NCI-H2227 (cell line): ENCODE data around the gene PDP2.

Experiments
- DNase-seq: peaks from one replicate; lab custom pipeline; 2025; ENCODE audit not compliant: unreplicated experiment; lab: John Stamatoyannopoulos, UW

The PDP2 gene

DNA sequence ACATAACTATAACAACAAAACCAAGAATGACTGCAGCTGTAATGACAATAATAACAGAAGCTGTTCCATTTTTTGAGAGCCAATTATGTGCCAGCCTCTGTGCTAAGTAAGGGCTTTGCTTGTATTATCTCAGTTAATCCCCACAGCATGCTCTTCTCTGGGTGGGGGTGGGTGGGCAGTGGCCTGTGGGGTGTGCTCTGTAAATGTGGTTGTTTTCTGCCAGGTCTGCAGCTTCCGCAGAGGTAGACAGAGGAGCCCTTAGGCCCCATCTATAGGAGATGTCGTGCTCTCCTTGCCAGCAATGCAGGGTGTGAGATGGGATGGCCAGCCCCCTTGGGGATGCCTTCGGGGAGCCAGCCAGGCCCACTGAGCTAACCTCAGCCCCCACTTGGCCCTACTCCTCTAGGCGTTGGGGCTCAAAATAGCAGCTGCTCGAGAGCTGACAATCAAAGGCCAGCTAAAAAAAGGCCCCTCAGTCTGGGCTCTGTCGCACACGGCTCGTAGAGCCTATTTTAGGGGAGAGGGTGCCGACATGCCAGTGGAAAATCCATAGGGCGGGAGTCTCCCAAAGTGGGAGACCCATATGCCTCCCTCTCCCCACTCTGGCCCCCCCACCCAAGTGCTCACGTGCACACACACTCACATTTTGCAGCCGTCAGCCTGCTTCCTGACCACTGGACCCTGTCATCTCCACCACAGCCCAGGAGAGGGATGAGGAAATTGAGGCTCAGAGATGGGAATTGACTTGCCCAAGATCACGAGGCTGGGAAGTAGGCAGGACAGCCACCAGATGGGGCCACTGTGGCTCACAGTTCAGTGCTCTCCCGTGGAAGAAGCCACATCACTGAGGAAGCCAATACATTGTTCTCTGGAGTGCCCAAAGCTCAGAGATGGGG lies 22.6 kb downstream of the PDP2 start:
- no peak for DNase-seq

DNA sequence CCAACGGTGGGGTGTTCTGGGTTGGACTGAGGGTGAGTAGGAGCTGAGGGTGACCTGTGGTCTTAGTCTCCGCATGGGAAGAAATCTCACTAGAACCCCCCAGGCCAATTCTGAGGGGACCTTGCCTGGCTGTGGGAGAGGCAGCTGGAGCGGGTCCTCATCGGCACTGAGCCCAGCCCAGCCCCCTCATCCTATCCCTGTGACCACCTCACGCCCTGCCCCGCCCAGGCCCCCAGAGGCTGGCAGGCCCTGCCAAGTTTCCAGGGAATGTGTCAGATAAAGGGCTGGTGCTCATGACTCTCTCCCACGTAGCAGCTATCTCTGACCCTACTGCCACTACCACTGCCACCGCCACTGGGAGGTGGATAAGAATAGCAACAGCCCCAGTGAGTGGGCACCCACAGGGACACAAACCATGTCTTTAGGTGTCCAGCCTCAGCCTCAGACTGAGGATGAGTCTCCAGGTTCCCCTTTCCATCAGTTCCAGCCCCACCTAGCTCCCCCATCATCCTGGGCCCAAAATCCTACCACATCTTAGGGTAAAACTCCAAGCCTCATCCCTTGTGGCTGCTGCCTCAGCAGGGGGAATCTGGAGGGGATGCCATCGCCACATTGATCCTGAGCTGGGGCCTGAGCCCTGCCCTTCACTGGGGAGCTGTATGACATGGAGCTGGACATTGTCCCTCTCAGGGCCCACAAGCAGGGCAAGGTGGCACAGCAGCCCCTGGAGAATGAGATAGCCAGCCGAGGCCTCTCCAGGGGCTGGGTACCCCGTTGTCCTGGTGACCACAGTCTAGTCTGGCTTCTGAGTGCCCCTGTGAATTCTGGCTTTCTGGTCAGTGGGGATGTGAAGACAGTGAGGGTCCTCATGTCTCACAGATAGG lies 23.5 kb downstream of the PDP2 start:
- no peak for DNase-seq

DNA sequence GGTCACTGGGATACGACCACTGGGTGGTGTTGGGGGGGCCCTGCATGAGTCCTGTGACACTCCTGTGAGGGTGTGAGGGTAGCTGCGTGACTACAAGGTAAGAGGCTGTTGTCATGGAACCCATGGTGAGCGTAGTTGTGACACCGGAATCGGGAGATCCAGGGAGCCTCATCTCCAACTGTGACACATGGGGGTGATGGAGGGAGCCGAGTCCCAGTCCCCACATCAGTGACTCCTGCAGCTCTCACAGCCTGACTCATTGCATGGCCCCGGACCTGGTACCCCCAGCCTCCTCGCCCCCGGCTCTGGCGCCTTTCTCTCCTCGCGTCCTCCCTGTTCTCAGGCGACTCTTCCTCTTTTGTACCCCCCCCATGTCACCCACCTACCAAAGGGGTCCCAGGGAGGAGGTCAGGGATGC lies 24.1 kb downstream of the PDP2 start:
- DNase-seq = no peak

DNA sequence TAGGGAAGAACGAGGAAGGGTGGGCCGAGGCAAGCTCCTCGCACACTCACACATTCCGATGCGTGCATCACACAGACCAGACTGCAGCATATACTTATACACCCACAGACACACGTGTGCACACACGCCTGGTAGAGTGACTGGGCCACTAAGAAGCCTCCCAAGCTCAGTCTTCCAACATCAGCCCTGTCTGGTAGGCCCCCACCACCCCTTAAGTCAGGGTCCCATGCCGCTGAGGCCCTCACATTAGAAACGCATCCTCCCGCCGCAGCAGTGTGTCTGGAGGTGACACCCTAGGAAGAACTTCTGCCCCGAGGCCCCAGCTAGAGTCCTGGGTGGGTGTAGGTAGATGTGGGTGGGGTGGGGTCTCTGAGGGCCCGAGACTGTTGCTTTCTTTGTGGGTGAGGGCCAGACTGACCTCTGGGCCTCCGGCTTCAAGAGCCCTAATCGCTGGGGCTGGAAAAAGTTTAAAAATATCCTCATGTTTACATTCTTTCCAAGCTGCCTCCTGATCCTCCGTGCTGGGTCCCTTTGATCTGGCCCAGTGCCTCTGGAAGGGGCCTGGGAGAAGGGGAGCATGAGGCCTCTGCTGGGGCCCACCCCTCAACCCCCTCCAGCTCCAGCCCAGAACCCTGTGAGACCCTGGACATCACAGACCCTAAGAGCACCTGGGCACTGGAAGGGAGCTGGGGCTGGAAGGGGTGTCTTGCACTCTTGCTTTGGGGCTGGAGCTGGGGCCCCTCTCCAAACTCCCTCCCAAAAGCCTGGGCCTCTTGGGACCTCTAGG lies 24.7 kb downstream of the PDP2 start:
- no peak for DNase-seq

DNA sequence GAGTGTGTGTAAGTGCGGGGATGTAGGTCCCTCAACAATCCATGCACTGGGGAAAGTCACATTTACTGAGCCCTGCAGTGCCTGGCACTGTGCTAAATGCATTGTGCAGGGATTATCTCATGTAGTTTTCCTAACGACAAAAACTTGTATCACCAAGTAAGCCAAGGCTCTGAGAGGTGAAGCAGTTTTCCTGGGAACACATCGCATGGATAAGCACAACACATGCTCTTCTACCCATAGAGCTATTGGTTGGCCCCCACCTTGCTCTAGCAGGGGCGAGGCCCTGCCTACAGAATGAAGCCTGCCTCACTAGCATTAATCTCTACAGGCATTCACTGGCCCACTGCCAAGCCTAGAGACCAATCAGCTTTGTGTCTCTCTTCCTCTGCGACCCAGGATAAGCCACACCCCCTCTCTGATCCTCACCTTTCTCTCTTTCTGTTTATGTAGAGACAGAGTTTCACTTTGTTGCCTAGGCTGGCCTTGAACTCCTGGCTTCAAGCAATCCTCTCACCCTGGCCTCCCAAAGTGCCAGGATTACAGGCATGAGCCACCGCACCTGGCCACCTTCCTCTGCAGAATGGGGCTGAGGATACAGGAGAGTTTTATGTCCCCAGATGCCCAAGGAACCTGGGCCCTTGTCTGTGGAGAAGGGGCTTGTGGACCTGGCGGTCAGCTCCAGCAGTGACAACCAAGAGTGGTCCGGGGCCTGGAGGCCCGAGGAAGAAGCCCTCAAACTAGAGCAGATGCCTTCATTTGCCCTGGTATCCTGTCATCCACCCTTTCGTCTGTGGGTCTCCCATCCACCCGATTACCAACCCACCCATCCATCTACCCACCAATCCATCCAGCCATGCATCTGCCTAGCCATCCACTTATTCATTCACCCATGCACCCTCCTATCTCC lies 25.6 kb downstream of the PDP2 start:
- DNase-seq = peak; percentile 14

DNA sequence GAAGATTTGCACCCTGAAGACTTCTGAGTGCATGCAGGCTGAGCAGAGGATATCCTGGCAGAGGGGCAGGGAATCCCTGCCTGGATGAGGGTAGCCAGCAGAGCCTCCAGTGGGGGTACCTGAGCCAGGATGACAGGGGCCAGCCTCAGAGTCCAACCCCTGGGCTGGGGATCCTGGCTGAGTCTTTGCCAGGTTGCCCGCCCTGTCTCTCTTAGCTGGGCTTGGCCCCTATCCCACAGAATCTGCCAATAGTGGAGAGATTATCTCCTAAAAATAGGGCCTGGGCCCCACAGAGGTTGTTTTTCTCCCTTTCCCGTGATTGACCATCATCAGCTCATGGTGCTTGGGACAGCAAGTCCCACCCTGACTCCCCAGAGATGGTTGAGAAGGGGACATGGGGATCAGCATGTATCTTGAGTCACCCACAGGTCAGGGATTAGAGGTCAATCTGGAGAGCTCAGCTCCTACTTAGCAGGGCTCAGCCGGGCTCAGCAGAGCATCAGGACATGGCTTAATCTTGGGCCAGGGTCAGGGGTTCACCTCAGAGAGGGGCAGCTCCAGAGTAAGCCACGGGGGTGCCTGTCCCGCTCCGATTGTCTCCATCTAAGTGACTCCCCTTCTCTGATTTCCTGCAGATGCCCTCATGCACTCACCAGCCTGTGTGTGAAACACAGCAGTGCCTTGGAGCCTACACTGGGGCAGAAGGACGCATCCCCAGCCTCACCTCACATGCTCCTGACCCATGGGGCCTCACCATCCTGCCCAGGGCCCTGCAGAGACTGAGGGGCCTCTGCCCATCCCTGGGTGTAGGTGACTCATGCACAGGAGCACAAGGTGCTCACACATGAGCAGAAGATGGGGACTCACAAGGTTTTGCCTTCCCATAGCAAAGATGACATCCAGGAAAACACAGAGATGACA lies 26.9 kb downstream of the PDP2 start:
- no peak for DNase-seq

DNA sequence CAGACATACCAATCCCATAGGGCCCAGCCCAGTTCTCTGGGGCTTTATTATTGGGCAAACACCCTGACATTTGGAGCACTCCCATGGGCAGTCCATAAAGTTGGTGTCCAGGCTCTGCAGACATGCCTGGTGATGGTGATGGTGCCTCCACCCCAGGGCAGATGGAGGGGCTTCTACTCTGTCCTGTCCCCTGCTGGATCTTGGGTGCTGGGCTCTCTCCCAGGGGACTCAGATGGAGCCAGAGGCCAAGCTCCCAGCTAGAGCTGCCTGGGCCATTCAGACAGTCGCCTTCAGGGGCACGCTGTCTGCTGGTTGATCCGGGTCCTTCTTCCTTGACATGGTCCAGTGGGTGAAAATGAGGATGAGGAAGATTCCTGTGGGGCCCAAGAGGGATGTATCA lies 27.8 kb downstream of the PDP2 start:
- no peak for DNase-seq

DNA sequence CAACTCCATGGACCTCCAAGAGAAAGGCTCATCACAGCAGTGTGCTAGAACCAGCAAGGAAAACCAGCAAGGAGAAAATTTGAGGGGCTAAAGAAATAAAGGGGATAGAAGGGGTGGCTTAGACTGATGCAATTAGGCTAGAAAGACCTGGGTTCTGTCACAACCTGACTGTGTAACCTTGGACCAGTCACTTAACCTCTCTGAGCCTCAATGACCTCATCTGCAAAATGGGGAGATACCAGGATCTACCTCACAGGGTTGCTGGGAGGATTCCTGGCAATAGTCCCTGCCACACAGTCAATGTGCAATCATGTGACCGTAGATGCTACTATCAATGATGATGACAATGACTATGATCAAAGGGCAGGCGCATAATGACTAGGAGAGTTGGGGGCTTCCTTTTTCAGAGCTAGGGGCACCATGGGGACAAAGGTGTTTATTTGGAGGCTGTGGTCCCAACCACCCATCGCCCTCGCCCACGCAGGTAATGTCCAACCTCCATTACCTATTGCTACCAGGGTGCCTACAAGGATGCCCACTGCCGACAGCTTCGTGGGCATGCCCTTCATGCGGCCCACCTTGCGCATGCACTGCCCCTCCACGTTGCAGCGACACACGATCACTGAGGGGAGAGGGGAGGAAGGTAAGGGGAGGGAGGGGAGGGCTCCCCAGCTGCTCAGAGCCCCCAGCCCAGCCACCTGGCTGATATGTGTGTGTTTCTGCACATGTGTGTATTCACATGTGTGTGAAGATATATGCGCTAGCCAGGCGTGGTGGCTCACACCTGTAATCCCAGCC lies 28.6 kb downstream of the PDP2 start:
- DNase-seq = no peak

DNA sequence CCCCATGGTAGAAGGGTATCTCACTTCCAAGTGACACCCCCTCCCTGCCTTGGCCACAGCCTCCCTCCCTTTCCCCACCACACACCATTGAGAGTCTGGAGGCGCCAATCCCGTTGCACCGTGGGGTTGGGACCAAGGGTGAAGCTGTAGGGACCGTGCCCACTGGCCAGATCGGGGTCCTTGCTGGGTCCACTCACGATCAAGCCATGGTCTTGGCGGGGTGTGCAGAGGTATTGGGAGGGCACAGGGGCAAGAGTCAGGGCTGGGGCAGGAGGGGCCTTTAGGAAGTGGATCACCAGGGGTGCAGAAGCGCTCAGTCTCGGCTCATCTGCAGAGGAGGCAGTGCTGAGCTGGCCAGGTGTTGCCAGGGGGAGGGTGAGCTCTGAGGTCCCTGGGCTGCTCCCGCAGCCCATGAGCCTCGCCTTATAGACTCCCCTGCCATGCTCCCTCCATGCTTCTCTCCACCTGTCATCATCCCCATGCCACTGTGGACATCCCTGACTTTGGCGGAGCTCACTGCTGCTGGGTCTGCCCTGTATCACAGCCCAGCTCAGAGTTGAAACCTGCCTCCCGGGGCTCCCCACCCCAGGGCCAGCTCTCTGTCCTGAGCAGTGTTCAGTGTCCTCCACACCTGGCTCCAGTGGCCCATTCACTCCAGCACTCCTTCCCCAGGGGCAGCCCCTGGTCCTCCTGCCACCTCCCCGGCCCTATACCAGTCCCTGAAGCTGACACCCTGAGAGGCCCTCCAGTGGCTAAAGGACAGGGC lies 30.0 kb downstream of the PDP2 start:
- DNase-seq = no peak

DNA sequence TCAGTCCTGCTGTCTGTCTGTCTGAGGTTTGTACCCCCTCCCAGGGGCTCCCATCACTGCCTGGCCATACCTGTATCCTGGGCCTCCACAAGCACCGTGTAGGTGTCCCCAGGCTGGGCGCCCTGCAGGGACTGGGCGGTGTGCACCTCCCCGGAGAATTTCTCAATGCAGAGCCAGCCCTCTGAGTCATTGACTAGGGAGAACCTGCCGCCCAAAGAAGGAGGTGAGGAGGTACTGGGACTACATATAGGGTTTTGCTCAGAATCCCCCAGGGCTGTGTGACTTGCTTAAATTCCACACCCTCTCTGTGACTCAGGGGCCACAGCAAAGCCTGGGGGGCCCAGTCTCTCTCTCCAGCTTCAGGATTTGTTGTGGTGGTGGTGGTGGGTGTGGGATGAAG lies 30.8 kb downstream of the PDP2 start:
- DNase-seq = no peak

DNA sequence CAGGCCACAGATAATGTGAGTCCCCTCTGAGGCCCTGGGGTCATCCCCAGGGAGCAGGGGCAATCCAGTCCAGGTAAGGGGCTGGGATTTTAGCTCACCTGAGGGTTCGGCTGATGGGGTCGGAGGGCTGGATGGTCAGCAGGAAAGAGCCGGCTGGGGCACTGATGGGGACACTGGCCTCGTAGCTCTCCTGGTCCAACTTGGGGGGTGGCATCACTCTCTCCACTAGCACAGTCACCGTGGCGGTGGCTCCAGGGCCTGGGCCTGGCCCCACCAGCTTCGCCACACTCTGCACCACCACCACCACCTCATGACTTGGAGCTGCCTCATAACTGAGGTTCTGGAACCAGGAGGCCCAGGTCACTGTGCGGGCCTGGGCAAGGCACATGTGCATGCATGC lies 31.5 kb downstream of the PDP2 start:
- no peak for DNase-seq

DNA sequence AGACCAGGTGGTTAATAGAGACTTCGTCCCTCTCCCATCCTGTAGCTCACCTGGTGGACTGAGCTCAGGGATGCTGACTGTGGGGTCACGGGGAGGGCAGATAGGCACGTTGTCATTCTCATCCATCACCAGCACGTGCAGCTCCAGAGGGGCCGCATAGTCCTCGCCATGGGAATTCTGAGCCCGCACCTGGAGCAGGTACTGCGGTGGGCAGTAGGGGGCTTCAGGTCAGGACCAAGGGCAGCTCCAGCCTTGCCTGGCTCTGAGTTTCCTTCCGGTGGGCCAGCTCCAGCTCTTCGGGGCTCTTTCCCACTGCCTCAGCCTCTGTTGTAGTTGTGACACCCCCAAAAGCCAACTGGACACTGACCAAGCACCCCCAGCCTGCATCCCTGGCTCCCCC lies 32.8 kb downstream of the PDP2 start:
- no peak for DNase-seq

DNA sequence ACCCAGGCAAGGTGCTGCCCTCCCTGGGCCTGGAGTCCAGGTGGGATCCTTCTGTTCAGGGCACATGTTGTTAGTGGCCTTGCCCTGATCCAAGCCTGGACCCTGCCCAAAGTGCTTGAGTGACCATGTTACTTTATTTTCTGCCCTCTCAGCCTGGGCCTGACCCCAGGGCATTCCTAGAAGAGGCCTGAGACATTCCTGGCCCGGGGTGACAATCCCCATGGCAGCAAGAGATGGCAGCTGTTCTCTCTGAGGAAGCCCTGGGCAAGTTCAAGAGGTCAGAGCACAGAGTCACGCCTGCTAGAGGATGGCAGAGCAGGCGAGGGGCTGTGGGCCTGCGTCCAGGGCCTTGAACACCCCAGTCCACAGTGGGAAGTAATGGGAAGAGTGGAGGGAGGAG lies 33.4 kb downstream of the PDP2 start:
- DNase-seq = no peak

DNA sequence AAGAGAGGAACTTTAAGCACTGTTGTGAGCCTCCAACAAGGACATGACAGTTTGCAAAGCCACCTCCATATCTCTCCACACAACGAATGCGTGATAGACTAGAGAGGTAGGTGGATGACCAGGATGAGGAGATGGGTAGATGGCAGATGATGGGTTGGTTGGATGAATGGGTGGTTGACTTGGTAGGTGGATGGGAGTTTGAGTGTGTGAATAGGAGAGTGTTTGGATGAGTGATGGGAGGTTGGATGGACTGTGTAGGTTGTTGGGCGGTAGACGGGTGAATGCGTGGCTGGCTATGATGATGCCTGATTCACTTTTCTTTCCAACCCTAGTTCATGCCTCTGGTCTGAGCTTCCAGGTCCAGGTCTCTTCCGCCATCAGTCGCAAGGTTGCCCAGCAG lies 34.2 kb downstream of the PDP2 start:
- DNase-seq = no peak

DNA sequence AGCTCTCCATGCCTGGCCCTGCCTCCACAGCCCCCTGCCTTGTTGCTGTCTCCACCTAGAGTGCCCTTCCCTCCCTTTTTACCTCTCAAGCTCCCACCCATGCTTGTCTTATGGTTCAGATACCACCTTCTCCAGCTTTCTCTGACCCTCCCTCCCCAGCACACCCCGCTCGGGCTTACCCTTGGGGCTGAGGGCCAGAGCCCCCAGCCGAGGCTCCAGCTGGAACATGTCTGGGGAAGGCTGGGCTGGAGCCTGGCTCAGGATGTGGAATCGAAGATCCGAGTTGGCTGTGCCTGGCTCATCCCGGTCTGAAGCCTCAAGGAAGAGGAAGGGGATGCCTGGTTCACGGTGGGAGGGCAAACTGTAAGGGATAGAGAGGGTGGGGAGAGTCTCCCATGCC lies 34.7 kb downstream of the PDP2 start:
- DNase-seq = no peak

DNA sequence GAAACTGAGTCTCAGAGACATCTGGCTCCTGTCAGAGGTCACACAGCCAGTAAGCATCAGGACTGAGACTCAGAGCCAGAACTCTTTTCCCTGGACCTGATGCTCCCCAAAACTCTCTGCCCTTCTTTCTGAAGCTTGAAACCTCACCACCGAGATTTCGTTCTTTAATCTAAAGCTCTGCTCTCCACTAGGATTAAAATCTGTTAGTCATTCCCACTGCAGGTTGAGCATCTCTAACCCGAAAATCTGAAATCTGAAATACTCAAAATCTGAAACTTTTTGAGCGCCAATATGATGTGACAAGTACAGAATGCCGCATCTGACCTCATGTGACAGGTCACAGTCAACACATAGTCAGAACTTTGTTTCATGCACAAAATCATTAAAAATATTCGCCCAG lies 36.2 kb downstream of the PDP2 start:
- no peak for DNase-seq

DNA sequence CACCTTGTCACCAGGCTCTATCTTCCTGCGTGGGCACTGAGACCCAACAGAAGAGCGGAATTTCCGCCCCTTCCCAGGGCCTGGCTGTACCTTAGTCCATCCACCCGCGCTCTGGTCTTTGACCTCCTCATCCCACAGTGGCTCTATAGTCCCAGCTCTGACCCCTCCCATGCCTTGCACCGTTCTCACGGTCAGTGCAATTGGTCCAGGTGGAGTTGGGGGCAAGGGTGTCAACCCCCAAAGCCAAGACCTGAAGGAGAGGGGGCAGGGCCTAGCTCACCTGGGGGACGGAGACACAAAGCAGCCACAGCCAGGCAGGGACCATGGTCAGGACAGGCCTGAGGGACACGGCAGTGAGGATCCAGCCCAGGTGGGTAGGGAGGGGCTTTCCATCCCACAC lies 37.4 kb downstream of the PDP2 start:
- DNase-seq = no peak

DNA sequence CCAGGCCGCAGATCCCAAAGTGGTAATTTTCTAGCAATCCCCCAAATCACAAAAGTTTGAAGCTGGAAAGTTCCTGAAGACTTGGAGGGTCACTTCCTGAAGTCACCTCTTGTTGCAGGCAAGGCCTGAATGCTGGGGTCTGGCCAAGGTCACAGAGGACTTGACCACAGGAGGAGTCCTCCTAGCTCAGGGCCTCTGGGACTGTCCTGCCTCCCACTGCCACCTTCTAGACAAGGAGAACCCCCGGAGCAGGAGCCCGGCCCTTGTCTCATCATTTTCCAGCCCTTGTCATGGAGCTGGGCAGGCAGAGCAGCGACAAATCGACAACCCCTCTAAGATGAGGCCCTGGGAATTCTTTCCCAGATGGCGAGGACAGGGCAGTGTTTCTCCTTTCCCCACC lies 38.0 kb downstream of the PDP2 start:
- DNase-seq = no peak
